ENCODE measurements around the gene AGBL4.

GRCh38 chr1:48761411-48761810, 1262.3 kb downstream of the AGBL4 start:
- TF ChIP-seq ZNF451 (CRISPR knock-in tag; IDR thresholded peaks at IDR 0.05), result no peak
- no peak for TF ChIP-seq CBX2 (IDR thresholded peaks at IDR 0.05; ENCODE audit: low read depth, low read length)
- TF ChIP-seq CBX2 (CRISPR knock-in tag; IDR thresholded peaks at IDR 0.05; ENCODE audit: low read depth), result no peak
- no peak for TF ChIP-seq CTCF (CRISPR knock-in tag; IDR thresholded peaks at IDR 0.05)
- TF ChIP-seq TCF7 (IDR thresholded peaks at IDR 0.05; ENCODE audit: low read depth), result no peak
- TF ChIP-seq TFE3 (CRISPR knock-in tag; IDR thresholded peaks at IDR 0.05), result no peak
- no peak for TF ChIP-seq ZFYVE20 (CRISPR knock-in tag; IDR thresholded peaks at IDR 0.05; ENCODE audit: borderline replicate concordance, low read depth)
